ENCODE results near the gene LITAFD. TPM values are rescaled to one million over a fixed set of nuclear protein-coding genes. Genes with fewer than 3 reads are reported as not detected.

LITAFD gene
- total and polyA plus RNA-seq, 10 of the 15 experiments (the other 5 are each of a cell fraction or from before 2014, with no cell fraction given), result not detected

DNA sequence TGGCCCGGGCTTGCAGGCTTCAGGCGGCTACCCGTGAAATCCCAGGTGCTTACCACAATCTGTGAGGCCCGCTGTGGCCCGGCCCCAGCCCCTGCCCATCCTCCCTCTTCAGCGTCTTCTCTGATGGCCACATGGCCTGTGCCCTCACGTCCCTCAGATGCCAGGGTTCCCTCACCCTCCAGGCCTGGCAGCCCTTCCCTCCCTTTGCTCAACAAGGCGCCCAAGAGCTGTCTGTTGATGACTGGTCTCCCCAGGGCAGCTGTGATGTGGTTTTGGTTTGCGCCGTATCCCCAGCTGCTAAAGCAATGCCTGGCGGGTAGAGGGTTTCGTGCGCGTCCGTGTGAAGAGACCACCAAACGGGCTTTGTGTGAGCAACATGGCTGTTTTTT lies 49.4 kb upstream of the LITAFD start:
- H3K9ac ChIP-seq (ENCODE audit: control insufficient read depth, insufficient read depth, low read length), result no peak overlapping the region
- WGBS (ENCODE audit: insufficient coverage, insufficient replicate concordance, low lambda C conversion rate, missing lambda C conversion rate), result 83% methylated on average over 16 of the region's 16 CpGs
- ChIA-PET RAD21 (ENCODE audit: unreplicated experiment) (no interaction called here), POLR2A (no interaction called here), CTCF (no interaction called here), SMC1A (ENCODE audit: uncharacterized antibody, unreplicated experiment) (no interaction called here)
- H3K27me3 ChIP-seq (replicated peaks in 1 of 2; ENCODE audit: control insufficient read depth in 2 of 2, insufficient read depth in 2 of 2, low read length in 1 of 2), result no peaks in the 10 kb centered on the region
- intact Hi-C loops (cut with micrococcal nuclease; ENCODE audit: unreplicated experiment), result no loop called here
- H3K4me1 ChIP-seq (ENCODE audit: control insufficient read depth, insufficient read depth, low read length), result no peaks in the 10 kb centered on the region
- no peak overlapping the region for H3K4me2 ChIP-seq (ENCODE audit: control insufficient read depth, insufficient read depth)
- in situ Hi-C loops (cut with MboI), result no loop called here
- H3K36me3 ChIP-seq (ENCODE audit: control insufficient read depth in 2 of 2, insufficient read depth in 2 of 2, low read length in 1 of 2), result peaks cover 16 to 32% of the 10 kb centered on the region in 2 experiments
- no peak overlapping the region for H3K27ac ChIP-seq (ENCODE audit: control insufficient read depth, insufficient read depth)
- BruUV-seq (replicated peaks), result no TSS peak
- no peak overlapping the region for H3K4me3 ChIP-seq
- H2AFZ ChIP-seq (ENCODE audit: control insufficient read depth, low read depth, low read length), result no peak overlapping the region
- peaks cover 2% of the 10 kb centered on the region; the same call in 1 of the 2 replicates for H3K79me2 ChIP-seq (ENCODE audit: control insufficient read depth, insufficient read depth, low read length)
- H4K20me1 ChIP-seq (ENCODE audit: control insufficient read depth, insufficient read depth), result no peaks in the 10 kb centered on the region
- ATAC-seq, result no peak
- no peaks in the 10 kb centered on the region for H3K9me3 ChIP-seq (replicated peaks; ENCODE audit: control insufficient read depth, insufficient read depth, low read length)
- FAIRE-seq, result no peak
- no peak for DNase-seq (ENCODE audit: low read depth, low spot score)
- TF ChIP-seq, protein P1, sequence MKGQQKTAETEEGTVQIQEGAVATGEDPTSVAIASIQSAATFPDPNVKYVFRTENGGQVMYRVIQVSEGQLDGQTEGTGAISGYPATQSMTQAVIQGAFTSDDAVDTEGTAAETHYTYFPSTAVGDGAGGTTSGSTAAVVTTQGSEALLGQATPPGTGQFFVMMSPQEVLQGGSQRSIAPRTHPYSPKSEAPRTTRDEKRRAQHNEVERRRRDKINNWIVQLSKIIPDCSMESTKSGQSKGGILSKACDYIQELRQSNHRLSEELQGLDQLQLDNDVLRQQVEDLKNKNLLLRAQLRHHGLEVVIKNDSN (IDR thresholded peaks at IDR 0.05; ENCODE audit: borderline replicate concordance, extremely low read length, insufficient read depth, low read depth, low read length), result no peak
- TF ChIP-seq NFYA (IDR thresholded peaks at IDR 0.05; ENCODE audit: borderline replicate concordance, low read depth, low read length) (no peak), DPF2 (IDR thresholded peaks at IDR 0.05) (no peak), NFXL1 (IDR thresholded peaks at IDR 0.05; ENCODE audit: borderline replicate concordance) (no peak), NFYB (IDR thresholded peaks at IDR 0.05; ENCODE audit: insufficient read depth, low read depth, low read length) (no peak), ATF7 (IDR thresholded peaks at IDR 0.05; ENCODE audit: low read depth) (no peak), MEF2A (IDR thresholded peaks at IDR 0.05; ENCODE audit: insufficient read depth, low read depth, low read length) (no peak)
- TF ChIP-seq, protein P2, sequence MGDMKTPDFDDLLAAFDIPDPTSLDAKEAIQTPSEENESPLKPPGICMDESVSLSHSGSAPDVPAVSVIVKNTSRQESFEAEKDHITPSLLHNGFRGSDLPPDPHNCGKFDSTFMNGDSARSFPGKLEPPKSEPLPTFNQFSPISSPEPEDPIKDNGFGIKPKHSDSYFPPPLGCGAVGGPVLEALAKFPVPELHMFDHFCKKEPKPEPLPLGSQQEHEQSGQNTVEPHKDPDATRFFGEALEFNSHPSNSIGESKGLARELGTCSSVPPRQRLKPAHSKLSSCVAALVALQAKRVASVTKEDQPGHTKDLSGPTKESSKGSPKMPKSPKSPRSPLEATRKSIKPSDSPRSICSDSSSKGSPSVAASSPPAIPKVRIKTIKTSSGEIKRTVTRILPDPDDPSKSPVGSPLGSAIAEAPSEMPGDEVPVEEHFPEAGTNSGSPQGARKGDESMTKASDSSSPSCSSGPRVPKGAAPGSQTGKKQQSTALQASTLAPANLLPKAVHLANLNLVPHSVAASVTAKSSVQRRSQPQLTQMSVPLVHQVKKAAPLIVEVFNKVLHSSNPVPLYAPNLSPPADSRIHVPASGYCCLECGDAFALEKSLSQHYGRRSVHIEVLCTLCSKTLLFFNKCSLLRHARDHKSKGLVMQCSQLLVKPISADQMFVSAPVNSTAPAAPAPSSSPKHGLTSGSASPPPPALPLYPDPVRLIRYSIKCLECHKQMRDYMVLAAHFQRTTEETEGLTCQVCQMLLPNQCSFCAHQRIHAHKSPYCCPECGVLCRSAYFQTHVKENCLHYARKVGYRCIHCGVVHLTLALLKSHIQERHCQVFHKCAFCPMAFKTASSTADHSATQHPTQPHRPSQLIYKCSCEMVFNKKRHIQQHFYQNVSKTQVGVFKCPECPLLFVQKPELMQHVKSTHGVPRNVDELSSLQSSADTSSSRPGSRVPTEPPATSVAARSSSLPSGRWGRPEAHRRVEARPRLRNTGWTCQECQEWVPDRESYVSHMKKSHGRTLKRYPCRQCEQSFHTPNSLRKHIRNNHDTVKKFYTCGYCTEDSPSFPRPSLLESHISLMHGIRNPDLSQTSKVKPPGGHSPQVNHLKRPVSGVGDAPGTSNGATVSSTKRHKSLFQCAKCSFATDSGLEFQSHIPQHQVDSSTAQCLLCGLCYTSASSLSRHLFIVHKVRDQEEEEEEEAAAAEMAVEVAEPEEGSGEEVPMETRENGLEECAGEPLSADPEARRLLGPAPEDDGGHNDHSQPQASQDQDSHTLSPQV (IDR thresholded peaks at IDR 0.05), result no peak
- TF ChIP-seq, protein P3, sequence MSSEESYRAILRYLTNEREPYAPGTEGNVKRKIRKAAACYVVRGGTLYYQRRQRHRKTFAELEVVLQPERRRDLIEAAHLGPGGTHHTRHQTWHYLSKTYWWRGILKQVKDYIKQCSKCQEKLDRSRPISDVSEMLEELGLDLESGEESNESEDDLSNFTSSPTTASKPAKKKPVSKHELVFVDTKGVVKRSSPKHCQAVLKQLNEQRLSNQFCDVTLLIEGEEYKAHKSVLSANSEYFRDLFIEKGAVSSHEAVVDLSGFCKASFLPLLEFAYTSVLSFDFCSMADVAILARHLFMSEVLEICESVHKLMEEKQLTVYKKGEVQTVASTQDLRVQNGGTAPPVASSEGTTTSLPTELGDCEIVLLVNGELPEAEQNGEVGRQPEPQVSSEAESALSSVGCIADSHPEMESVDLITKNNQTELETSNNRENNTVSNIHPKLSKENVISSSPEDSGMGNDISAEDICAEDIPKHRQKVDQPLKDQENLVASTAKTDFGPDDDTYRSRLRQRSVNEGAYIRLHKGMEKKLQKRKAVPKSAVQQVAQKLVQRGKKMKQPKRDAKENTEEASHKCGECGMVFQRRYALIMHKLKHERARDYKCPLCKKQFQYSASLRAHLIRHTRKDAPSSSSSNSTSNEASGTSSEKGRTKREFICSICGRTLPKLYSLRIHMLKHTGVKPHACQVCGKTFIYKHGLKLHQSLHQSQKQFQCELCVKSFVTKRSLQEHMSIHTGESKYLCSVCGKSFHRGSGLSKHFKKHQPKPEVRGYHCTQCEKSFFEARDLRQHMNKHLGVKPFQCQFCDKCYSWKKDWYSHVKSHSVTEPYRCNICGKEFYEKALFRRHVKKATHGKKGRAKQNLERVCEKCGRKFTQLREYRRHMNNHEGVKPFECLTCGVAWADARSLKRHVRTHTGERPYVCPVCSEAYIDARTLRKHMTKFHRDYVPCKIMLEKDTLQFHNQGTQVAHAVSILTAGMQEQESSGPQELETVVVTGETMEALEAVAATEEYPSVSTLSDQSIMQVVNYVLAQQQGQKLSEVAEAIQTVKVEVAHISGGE (CRISPR knock-in tag; IDR thresholded peaks at IDR 0.05), result no peak
- TF ChIP-seq, protein P4, sequence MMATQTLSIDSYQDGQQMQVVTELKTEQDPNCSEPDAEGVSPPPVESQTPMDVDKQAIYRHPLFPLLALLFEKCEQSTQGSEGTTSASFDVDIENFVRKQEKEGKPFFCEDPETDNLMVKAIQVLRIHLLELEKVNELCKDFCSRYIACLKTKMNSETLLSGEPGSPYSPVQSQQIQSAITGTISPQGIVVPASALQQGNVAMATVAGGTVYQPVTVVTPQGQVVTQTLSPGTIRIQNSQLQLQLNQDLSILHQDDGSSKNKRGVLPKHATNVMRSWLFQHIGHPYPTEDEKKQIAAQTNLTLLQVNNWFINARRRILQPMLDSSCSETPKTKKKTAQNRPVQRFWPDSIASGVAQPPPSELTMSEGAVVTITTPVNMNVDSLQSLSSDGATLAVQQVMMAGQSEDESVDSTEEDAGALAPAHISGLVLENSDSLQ (IDR thresholded peaks at IDR 0.05), result no peak
- TF ChIP-seq, protein P5, sequence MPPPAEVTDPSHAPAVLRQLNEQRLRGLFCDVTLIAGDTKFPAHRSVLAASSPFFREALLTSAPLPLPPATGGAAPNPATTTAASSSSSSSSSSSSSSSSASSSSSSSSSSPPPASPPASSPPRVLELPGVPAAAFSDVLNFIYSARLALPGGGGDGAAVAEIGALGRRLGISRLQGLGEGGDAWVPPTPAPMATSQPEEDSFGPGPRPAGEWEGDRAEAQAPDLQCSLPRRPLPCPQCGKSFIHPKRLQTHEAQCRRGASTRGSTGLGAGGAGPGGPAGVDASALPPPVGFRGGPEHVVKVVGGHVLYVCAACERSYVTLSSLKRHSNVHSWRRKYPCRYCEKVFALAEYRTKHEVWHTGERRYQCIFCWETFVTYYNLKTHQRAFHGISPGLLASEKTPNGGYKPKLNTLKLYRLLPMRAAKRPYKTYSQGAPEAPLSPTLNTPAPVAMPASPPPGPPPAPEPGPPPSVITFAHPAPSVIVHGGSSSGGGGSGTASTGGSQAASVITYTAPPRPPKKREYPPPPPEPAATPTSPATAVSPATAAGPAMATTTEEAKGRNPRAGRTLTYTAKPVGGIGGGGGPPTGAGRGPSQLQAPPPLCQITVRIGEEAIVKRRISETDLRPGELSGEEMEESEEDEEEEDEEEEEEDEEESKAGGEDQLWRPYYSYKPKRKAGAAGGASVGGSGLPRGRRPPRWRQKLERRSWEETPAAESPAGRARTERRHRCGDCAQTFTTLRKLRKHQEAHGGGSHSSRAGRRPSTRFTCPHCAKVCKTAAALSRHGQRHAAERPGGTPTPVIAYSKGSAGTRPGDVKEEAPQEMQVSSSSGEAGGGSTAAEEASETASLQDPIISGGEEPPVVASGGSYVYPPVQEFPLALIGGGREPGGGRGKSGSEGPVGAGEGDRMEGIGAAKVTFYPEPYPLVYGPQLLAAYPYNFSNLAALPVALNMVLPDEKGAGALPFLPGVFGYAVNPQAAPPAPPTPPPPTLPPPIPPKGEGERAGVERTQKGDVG (CRISPR knock-in tag; IDR thresholded peaks at IDR 0.05), result no peak
